MCF 10A (cell line): Measurements from ENCODE around the gene CPNE4. TPM values are rescaled to one million over a fixed set of nuclear protein-coding genes. Genes with fewer than 3 reads are reported as not detected.

Experiments
- BruUV-seq: library from RNA; stranded (reverse); fragments of 400-500 nt; replicated peaks from 2 replicates; lab custom pipeline; 2021; lab: Mats Ljungman, UMichigan
- CTCF ChIA-PET: fragments of 300-600 bp; sonication (Branson Sonifier 250); formaldehyde crosslinking; extraction: SDS; loops from one replicate; lab custom pipeline; 2021; ENCODE audit warnings: antibody characterized with exemption, inconsistent platforms; lab: Yijun Ruan, JAX
- POLR2A ChIA-PET: fragments of 300-600, 350-650 bp; sonication (Branson Sonifier 250); formaldehyde crosslinking; extraction: SDS; loops from one replicate; lab custom pipeline; 2020; ENCODE audit warnings: antibody characterized with exemption, inconsistent platforms; lab: Yijun Ruan, JAX
- DNase-seq: peaks from one replicate; pipeline ENCODE4 v3.0.0-alpha.2; 2018; ENCODE audit not compliant: unreplicated experiment
- H3K27ac Mint-ChIP-seq: one replicate; pipeline ENCODE4 v1.8.0; 2022; ENCODE audit warnings: mild to moderate bottlenecking, low read depth, mixed read lengths; ENCODE audit not compliant: unreplicated experiment
- H3K27me3 Mint-ChIP-seq: one replicate; pipeline ENCODE4 v1.8.0; 2022; ENCODE audit warnings: mixed read lengths; ENCODE audit not compliant: insufficient read depth, unreplicated experiment
- H3K36me3 Mint-ChIP-seq: one replicate; pipeline ENCODE4 v1.8.0; 2022; ENCODE audit warnings: mild to moderate bottlenecking, moderate library complexity, mixed read lengths; ENCODE audit not compliant: insufficient read depth, unreplicated experiment
- H3K4me1 Mint-ChIP-seq: one replicate; pipeline ENCODE4 v1.8.0; 2022; ENCODE audit warnings: mixed read lengths; ENCODE audit not compliant: insufficient read depth, unreplicated experiment
- H3K4me3 Mint-ChIP-seq: one replicate; pipeline ENCODE4 v1.8.0; 2022; ENCODE audit warnings: mild to moderate bottlenecking, moderate library complexity, mixed read lengths; ENCODE audit not compliant: unreplicated experiment
- H3K9me3 Mint-ChIP-seq: one replicate; pipeline ENCODE4 v1.8.0; 2022; ENCODE audit warnings: mixed read lengths; ENCODE audit not compliant: unreplicated experiment
- CTCF ChIP-seq: fragments of 200-600 bp; IDR thresholded peaks from one replicate; pipeline ENCODE4 v1.8.0; 2022; ENCODE audit warnings: antibody characterized with exemption, mild to moderate bottlenecking; ENCODE audit not compliant: unreplicated experiment
- intact Hi-C: fragments of 100-400 bp; cut with micrococcal nuclease; formaldehyde crosslinking; loops from 2 replicates; pipeline ENCODE4 v1.14.1; 2022
- total RNA-seq: library from RNA; stranded (reverse); gene quantifications from 2 replicates; pipeline ENCODE4 v1.2.3, GENCODE V29; 2022

Gene CPNE4
- total RNA-seq, 1 experiment from 2014 or later, result not detected

GRCh38 chr3:131957511-131957910 is 77.3 kb downstream of the CPNE4 start:
- intact Hi-C loops, result no loop called here
- Mint-ChIP-seq H3K4me3 (no peak overlapping the region), H3K27ac (no peak overlapping the region), H3K4me1 (no peaks in the 10 kb centered on the region), H3K27me3 (no peaks in the 10 kb centered on the region), H3K9me3 (no peaks in the 10 kb centered on the region), H3K36me3 (no peaks in the 10 kb centered on the region)
- POLR2A ChIA-PET, result no interaction called here
- CTCF ChIA-PET, result interaction anchor here (0.6 to 1.0 kb wide), 4 partner anchors 54 to 442 kb away, joined by 3 to 4 read pairs (median 3); no protein-coding TSS in a partner anchor
- BruUV-seq, result no TSS peak
- DNase-seq, result no peak
- no peak for TF ChIP-seq CTCF

- DNase-seq, result no peak
- intact Hi-C loops, result no loop called here
- CTCF ChIA-PET, result interaction anchor here (0.6 kb wide), 2 partner anchors 90 to 985 kb away, joined by 3 to 4 read pairs; no protein-coding TSS in a partner anchor
- no peaks in the 10 kb centered on the region for H3K9me3 Mint-ChIP-seq
- peaks cover 19% of the 10 kb centered on the region for H3K27me3 Mint-ChIP-seq
- no peaks in the 10 kb centered on the region for H3K36me3 Mint-ChIP-seq
- POLR2A ChIA-PET, result interaction anchor here (0.6 kb wide), 1 partner anchor 302 kb away, joined by 3 read pairs; no protein-coding TSS in a partner anchor
- no peak overlapping the region for H3K27ac Mint-ChIP-seq
- TF ChIP-seq CTCF, result no peak
- no TSS peak for BruUV-seq
- H3K4me1 Mint-ChIP-seq, result no peaks in the 10 kb centered on the region
- H3K4me3 Mint-ChIP-seq, result no peak overlapping the region
Observed at GRCh38 chr3:131948806-131949205, 86.0 kb downstream of the CPNE4 start.

GRCh38 chr3:131944676-131945075 is 90.1 kb downstream of the CPNE4 start:
- intact Hi-C loops, result no loop called here
- no peak for DNase-seq
- TF ChIP-seq CTCF, result no peak
- POLR2A ChIA-PET, result no interaction called here
- peaks cover 28% of the 10 kb centered on the region for H3K27me3 Mint-ChIP-seq
- no TSS peak for BruUV-seq
- H3K4me3 Mint-ChIP-seq, result no peak overlapping the region
- CTCF ChIA-PET, result interaction anchor here (0.5 kb wide), 1 partner anchor 41 kb away, joined by 6 read pairs; no protein-coding TSS in a partner anchor
- H3K27ac Mint-ChIP-seq, result no peak overlapping the region
- H3K4me1 Mint-ChIP-seq, result no peaks in the 10 kb centered on the region
- H3K36me3 Mint-ChIP-seq, result no peaks in the 10 kb centered on the region
- no peaks in the 10 kb centered on the region for H3K9me3 Mint-ChIP-seq

GRCh38 chr3:131933665-131934064 is 101.1 kb downstream of the CPNE4 start:
- H3K36me3 Mint-ChIP-seq, result no peaks in the 10 kb centered on the region
- CTCF ChIA-PET, result no interaction called here
- TF ChIP-seq CTCF, result no peak
- H3K9me3 Mint-ChIP-seq, result peaks cover 7% of the 10 kb centered on the region
- H3K4me1 Mint-ChIP-seq, result no peaks in the 10 kb centered on the region
- BruUV-seq, result no TSS peak
- no peak for DNase-seq
- H3K4me3 Mint-ChIP-seq, result no peak overlapping the region
- POLR2A ChIA-PET, result no interaction called here
- peaks cover 22% of the 10 kb centered on the region for H3K27me3 Mint-ChIP-seq
- no peak overlapping the region for H3K27ac Mint-ChIP-seq
- intact Hi-C loops, result no loop called here
